SK-N-SH (cell line): ENCODE results near the gene CHRM4. TPM values are rescaled to one million over a fixed set of nuclear protein-coding genes. Genes with fewer than 3 reads are reported as not detected.

Source experiments
- CTCF ChIA-PET: fragments of 300-600, 350-600 bp; formaldehyde crosslinking; extraction: SDS; loops from one replicate; lab custom pipeline; 2021; lab: Yijun Ruan, JAX
- POLR2A ChIA-PET: fragments of 350-600 bp; sonication (Branson Sonifier 250); formaldehyde crosslinking; extraction: SDS; loops from one replicate; lab custom pipeline; 2020; ENCODE audit warnings: antibody characterized with exemption, inconsistent platforms; lab: Yijun Ruan, JAX
- DNase-seq: peaks from one replicate; pipeline ENCODE4 v3.0.0; 2012
- H2AFZ ChIP-seq: fragments of 200-600 bp; sonication (generic); 2 replicates; pipeline ENCODE4 v1.8.1; 2016; ENCODE audit warnings: antibody characterized with exemption, mild to moderate bottlenecking, low read depth
- H3F3A ChIP-seq: fragments of 200-600 bp; sonication (generic); replicated peaks from 2 replicates; pipeline ENCODE3; 2016; ENCODE audit warnings: antibody characterized with exemption, mild to moderate bottlenecking; ENCODE audit not compliant: insufficient read depth
- H3K27ac ChIP-seq, 2 experiments: fragments of 200-500 bp in 1 of 2; fragments of 200-600 bp in 1 of 2; sonication (Bioruptor generic) in 1 of 2; sonication (generic), shearing (Covaris generic) in 1 of 2; 2 replicates each; pipeline versions ENCODE4 v1.5.1 to v1.6.1; 2014 to 2016; ENCODE audit warnings: low read depth in 2 of 2, inconsistent platforms in 1 of 2, low read length in 1 of 2, mild to moderate bottlenecking in 1 of 2, mixed read lengths in 1 of 2
- H3K27me3 ChIP-seq: fragments of 200-600 bp; sonication (generic), shearing (Covaris generic); 2 replicates; pipeline ENCODE4 v1.6.1; 2016; ENCODE audit warnings: mixed run types; ENCODE audit not compliant: insufficient read depth
- H3K36me3 ChIP-seq, 2 experiments: fragments of 200-500 bp in 1 of 2; fragments of 200-600 bp in 1 of 2; sonication (Bioruptor generic) in 1 of 2; sonication (generic) in 1 of 2; replicated peaks in 1 of 2; 2 replicates each; pipeline versions ENCODE3 to v1.5.1; 2014 to 2016; ENCODE audit warnings: low read length in 1 of 2, mild to moderate bottlenecking in 1 of 2; ENCODE audit not compliant: insufficient read depth in 2 of 2, control insufficient read depth in 1 of 2
- H3K4me1 ChIP-seq, 2 experiments: fragments of 200-500 bp in 1 of 2; fragments of 200-600 bp in 1 of 2; sonication (Bioruptor generic) in 1 of 2; sonication (generic), shearing (Covaris generic) in 1 of 2; 2 replicates each; pipeline versions ENCODE4 v1.5.1 to v1.6.1; 2014 to 2016; ENCODE audit warnings: low read depth in 1 of 2, low read length in 1 of 2, mixed run types in 1 of 2; ENCODE audit not compliant: insufficient read depth in 2 of 2, control insufficient read depth in 1 of 2
- H3K4me2 ChIP-seq: fragments of 200-600 bp; sonication (generic), shearing (Covaris generic); 2 replicates; pipeline ENCODE4 v1.6.1; 2017; ENCODE audit warnings: mixed run types
- H3K4me3 ChIP-seq, 2 experiments: fragments of 200-500 bp in 1 of 2; fragments of 200-600 bp in 1 of 2; sonication (Bioruptor generic) in 1 of 2; sonication (generic), shearing (Covaris generic) in 1 of 2; 2 replicates each; pipeline versions ENCODE4 v1.5.1 to v1.8.1; 2014 to 2016; ENCODE audit warnings: low read depth in 2 of 2, inconsistent platforms in 1 of 2, low read length in 1 of 2, mild to moderate bottlenecking in 1 of 2, mixed read lengths in 1 of 2, moderate library complexity in 1 of 2
- H3K79me2 ChIP-seq: fragments of 200-600 bp; sonication (generic); 2 replicates; pipeline ENCODE4 v1.8.1; 2017; ENCODE audit warnings: mild to moderate bottlenecking; ENCODE audit not compliant: insufficient read depth
- H3K9ac ChIP-seq: fragments of 200-600 bp; sonication (generic); 2 replicates; pipeline ENCODE4 v1.6.1; 2017; ENCODE audit warnings: mixed run types
- H3K9me2 ChIP-seq: fragments of 200-600 bp; sonication (generic); 2 replicates; pipeline ENCODE4 v1.6.1; 2017; ENCODE audit warnings: mixed run types
- H3K9me3 ChIP-seq: fragments of 200-600 bp; sonication (generic); 2 replicates; pipeline ENCODE4 v1.6.1; 2017; ENCODE audit warnings: mixed run types, mild to moderate bottlenecking, moderate library complexity
- H4K20me1 ChIP-seq: fragments of 200-600 bp; sonication (generic); 2 replicates; pipeline ENCODE4 v1.6.1; 2017; ENCODE audit warnings: mild to moderate bottlenecking, mixed run types; ENCODE audit not compliant: insufficient read depth
- CHD2 ChIP-seq: fragments of 150-350 bp; IDR thresholded peaks from 2 replicates; pipeline ENCODE4 v1.6.1; 2018; ENCODE audit warnings: low read length; ENCODE audit not compliant: partially characterized antibody
- ELF1 ChIP-seq: IDR thresholded peaks from 2 replicates; pipeline ENCODE4 v1.4.0; 2012
- EZH2phosphoT487 ChIP-seq: fragments of 200-600 bp; sonication (generic); IDR thresholded peaks from 2 replicates; pipeline ENCODE4 v1.6.1; 2017; ENCODE audit warnings: low read depth, mixed run types, mild to moderate bottlenecking, antibody characterized with exemption, moderate library complexity, borderline replicate concordance
- FOSL2 ChIP-seq: IDR thresholded peaks from 2 replicates; pipeline ENCODE4 v1.4.0; 2012; ENCODE audit warnings: low read depth, mild to moderate bottlenecking, moderate library complexity, borderline replicate concordance
- FOXJ3 ChIP-seq: sonication (generic); formaldehyde crosslinking; IDR thresholded peaks from 2 replicates; pipeline ENCODE4 v1.5.1; 2020; ENCODE audit warnings: mild to moderate bottlenecking, missing genetic modification reagents
- FOXM1 ChIP-seq: IDR thresholded peaks from 2 replicates; pipeline ENCODE4 v1.4.0; 2012; ENCODE audit warnings: low read depth, mild to moderate bottlenecking
- GABPA ChIP-seq: IDR thresholded peaks from 2 replicates; pipeline ENCODE4 v1.4.0; 2012; ENCODE audit warnings: low read depth, mild to moderate bottlenecking
- JUND ChIP-seq: IDR thresholded peaks from 2 replicates; pipeline ENCODE4 v1.4.0; 2012
- POLR2AphosphoS5 ChIP-seq: IDR thresholded peaks from 2 replicates; pipeline ENCODE4 v1.6.1; 2012; ENCODE audit warnings: low read depth, low read length
- RCOR1 ChIP-seq: fragments of 150-350 bp; IDR thresholded peaks from 2 replicates; pipeline ENCODE4 v1.6.1; 2017; ENCODE audit warnings: antibody characterized with exemption, low read length
- SIN3A ChIP-seq: IDR thresholded peaks from 2 replicates; pipeline ENCODE4 v1.6.1; 2012; ENCODE audit warnings: low read depth, mild to moderate bottlenecking, low read length, moderate library complexity, borderline replicate concordance
- SMC3 ChIP-seq: IDR thresholded peaks from 2 replicates; pipeline ENCODE4 v1.6.1; 2012; ENCODE audit warnings: low read depth, low read length, improper control_type of control experiment
- TAF1 ChIP-seq: IDR thresholded peaks from 2 replicates; pipeline ENCODE4 v1.6.1; 2012; ENCODE audit warnings: low read depth, mild to moderate bottlenecking, low read length, moderate library complexity, borderline replicate concordance
- WGBS: methylation state at CpG from one replicate; pipeline ENCODE4 v1.1.6; 2017; ENCODE audit warnings: low lambda C conversion rate; 5-methylcytosine and 5-hydroxymethylcytosine counted together
- polyA plus RNA-seq, 3 experiments: library from polyadenylated mRNA; depleted of rRNA; stranded (reverse); fragments of >200 nt; gene quantifications; 2 replicates each; pipeline ENCODE4 v1.2.3, GENCODE V29; 2012
- TF ChIP-seq, protein P1 (sequence below): fragments of 200-600 bp; sonication (generic); IDR thresholded peaks from 2 replicates; pipeline ENCODE4 v1.6.1; 2017; ENCODE audit warnings: antibody characterized with exemption, mild to moderate bottlenecking, moderate library complexity
- TF ChIP-seq, protein P2 (sequence below): IDR thresholded peaks from 2 replicates; pipeline ENCODE4 v1.4.0; 2012; ENCODE audit warnings: low read depth, borderline replicate concordance
- TF ChIP-seq, protein P3 (sequence below): IDR thresholded peaks from 2 replicates; pipeline ENCODE4 v1.4.0; 2012; ENCODE audit warnings: low read depth, borderline replicate concordance
- TF ChIP-seq, protein P4 (sequence below): IDR thresholded peaks from 2 replicates; pipeline ENCODE4 v1.6.1; 2012; ENCODE audit warnings: mild to moderate bottlenecking, low read depth, low read length, moderate library complexity

The CHRM4 gene
- polyA plus RNA-seq, 1 of the 3 experiments (the other 2 are of a cell fraction), result 0.26 TPM

DNA sequence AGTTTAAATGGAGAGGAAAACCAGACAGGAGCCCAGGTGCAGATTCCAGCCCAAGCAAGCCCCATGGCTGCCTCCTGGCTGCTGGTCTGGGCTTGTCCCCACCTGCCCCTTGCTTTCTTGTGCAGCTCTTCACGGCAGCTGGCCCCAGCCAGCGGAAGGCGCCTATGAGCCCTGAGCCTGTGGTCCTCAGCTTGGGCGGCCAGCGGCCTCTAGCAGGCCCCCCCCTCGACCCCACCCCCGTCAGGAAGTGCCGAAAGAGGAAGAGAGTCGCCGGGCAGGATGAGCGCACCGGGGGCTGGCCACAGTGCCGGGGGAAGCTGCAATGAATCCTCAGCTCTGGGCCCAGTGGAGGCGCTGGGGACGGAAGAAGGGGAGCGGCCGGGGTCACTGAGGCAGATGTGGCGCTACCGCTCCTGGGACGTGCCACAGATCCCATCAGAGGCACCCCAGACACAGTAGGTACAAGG, 46.4 kb downstream of the CHRM4 start:
- H3K4me3 ChIP-seq, result no peak overlapping the region
- TF ChIP-seq SMC3, result no peak
- no peak for TF ChIP-seq POLR2AphosphoS5
- TF ChIP-seq, protein P1, sequence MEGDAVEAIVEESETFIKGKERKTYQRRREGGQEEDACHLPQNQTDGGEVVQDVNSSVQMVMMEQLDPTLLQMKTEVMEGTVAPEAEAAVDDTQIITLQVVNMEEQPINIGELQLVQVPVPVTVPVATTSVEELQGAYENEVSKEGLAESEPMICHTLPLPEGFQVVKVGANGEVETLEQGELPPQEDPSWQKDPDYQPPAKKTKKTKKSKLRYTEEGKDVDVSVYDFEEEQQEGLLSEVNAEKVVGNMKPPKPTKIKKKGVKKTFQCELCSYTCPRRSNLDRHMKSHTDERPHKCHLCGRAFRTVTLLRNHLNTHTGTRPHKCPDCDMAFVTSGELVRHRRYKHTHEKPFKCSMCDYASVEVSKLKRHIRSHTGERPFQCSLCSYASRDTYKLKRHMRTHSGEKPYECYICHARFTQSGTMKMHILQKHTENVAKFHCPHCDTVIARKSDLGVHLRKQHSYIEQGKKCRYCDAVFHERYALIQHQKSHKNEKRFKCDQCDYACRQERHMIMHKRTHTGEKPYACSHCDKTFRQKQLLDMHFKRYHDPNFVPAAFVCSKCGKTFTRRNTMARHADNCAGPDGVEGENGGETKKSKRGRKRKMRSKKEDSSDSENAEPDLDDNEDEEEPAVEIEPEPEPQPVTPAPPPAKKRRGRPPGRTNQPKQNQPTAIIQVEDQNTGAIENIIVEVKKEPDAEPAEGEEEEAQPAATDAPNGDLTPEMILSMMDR, result no peak
- TF ChIP-seq ELF1, result no peak
- no peak for TF ChIP-seq GABPA
- TF ChIP-seq RCOR1, result no peak
- TF ChIP-seq, protein P2, sequence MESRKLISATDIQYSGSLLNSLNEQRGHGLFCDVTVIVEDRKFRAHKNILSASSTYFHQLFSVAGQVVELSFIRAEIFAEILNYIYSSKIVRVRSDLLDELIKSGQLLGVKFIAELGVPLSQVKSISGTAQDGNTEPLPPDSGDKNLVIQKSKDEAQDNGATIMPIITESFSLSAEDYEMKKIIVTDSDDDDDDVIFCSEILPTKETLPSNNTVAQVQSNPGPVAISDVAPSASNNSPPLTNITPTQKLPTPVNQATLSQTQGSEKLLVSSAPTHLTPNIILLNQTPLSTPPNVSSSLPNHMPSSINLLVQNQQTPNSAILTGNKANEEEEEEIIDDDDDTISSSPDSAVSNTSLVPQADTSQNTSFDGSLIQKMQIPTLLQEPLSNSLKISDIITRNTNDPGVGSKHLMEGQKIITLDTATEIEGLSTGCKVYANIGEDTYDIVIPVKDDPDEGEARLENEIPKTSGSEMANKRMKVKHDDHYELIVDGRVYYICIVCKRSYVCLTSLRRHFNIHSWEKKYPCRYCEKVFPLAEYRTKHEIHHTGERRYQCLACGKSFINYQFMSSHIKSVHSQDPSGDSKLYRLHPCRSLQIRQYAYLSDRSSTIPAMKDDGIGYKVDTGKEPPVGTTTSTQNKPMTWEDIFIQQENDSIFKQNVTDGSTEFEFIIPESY, result no peak
- TF ChIP-seq CHD2, result no peak
- no peak for TF ChIP-seq JUND
- TF ChIP-seq SIN3A, result no peak
- TF ChIP-seq EZH2phosphoT487, result no peak
- TF ChIP-seq FOXJ3, result no peak
- TF ChIP-seq FOSL2, result no peak
- TF ChIP-seq, protein P3, sequence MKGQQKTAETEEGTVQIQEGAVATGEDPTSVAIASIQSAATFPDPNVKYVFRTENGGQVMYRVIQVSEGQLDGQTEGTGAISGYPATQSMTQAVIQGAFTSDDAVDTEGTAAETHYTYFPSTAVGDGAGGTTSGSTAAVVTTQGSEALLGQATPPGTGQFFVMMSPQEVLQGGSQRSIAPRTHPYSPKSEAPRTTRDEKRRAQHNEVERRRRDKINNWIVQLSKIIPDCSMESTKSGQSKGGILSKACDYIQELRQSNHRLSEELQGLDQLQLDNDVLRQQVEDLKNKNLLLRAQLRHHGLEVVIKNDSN, result no peak
- no peak for TF ChIP-seq TAF1
- TF ChIP-seq, protein P4, sequence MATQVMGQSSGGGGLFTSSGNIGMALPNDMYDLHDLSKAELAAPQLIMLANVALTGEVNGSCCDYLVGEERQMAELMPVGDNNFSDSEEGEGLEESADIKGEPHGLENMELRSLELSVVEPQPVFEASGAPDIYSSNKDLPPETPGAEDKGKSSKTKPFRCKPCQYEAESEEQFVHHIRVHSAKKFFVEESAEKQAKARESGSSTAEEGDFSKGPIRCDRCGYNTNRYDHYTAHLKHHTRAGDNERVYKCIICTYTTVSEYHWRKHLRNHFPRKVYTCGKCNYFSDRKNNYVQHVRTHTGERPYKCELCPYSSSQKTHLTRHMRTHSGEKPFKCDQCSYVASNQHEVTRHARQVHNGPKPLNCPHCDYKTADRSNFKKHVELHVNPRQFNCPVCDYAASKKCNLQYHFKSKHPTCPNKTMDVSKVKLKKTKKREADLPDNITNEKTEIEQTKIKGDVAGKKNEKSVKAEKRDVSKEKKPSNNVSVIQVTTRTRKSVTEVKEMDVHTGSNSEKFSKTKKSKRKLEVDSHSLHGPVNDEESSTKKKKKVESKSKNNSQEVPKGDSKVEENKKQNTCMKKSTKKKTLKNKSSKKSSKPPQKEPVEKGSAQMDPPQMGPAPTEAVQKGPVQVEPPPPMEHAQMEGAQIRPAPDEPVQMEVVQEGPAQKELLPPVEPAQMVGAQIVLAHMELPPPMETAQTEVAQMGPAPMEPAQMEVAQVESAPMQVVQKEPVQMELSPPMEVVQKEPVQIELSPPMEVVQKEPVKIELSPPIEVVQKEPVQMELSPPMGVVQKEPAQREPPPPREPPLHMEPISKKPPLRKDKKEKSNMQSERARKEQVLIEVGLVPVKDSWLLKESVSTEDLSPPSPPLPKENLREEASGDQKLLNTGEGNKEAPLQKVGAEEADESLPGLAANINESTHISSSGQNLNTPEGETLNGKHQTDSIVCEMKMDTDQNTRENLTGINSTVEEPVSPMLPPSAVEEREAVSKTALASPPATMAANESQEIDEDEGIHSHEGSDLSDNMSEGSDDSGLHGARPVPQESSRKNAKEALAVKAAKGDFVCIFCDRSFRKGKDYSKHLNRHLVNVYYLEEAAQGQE, result no peak
- no peak for TF ChIP-seq FOXM1
- TF ChIP-seq, all 33 proteins: peak for 0
- Histone ChIP-seq H3K4me1 (peaks cover 11 to 23% of the 10 kb centered on the region in 2 experiments; a peak in 3 of 4 replicates), H3F3A (no peaks in the 10 kb centered on the region), H3K4me2 (no peak overlapping the region), H3K9me3 (no peaks in the 10 kb centered on the region), H3K36me3 (no peaks in the 10 kb centered on the region), H2AFZ (no peak overlapping the region), H4K20me1 (peaks cover 13% of the 10 kb centered on the region; the same call in 1 of the 2 replicates), H3K27ac (no peak overlapping the region), H3K9ac (no peak overlapping the region), H3K9me2 (no peaks in the 10 kb centered on the region), H3K79me2 (peaks cover 26% of the 10 kb centered on the region), H3K27me3 (no peaks in the 10 kb centered on the region)
- WGBS, result 91% methylated on average over 14 of the region's 20 CpGs
- no peak for DNase-seq
- POLR2A ChIA-PET, result no interaction called here
- CTCF ChIA-PET, result interaction anchor here (1.1 to 17.7 kb wide), 9 partner anchors 8 to 106 kb away, joined by 3 to 423 read pairs (median 8); no protein-coding TSS in a partner anchor
